Prostate gland (tissue), 2 donors: Measurements from ENCODE around the gene EFCAB8. TPM values are rescaled to one million over a fixed set of nuclear protein-coding genes. Genes with fewer than 3 reads are reported as not detected.

Source experiments
- DNase-seq: peaks from one replicate; pipeline ENCODE4 v3.0.0-alpha.2; 2019; ENCODE audit warnings: low spot score
- H3K27ac ChIP-seq, 2 donors: fragments of 200-600 bp; sonication (generic); 2 replicates each; pipeline ENCODE4 v1.5.1; 2017 to 2019
- H3K27me3 ChIP-seq: fragments of 200-600 bp; sonication (generic); replicated peaks from 2 replicates; pipeline ENCODE4 v1.5.1; 2019; ENCODE audit not compliant: insufficient read depth
- H3K36me3 ChIP-seq, 2 donors: fragments of 200-600 bp; sonication (generic); 1 replicate in 1 of 2; 2 replicates in 1 of 2; pipeline versions ENCODE4 v1.5.1 to v1.8.1; 2017 to 2019
- H3K4me1 ChIP-seq: fragments of 200-600 bp; sonication (generic); replicated peaks from 2 replicates; pipeline ENCODE4 v1.5.1; 2019
- H3K4me3 ChIP-seq, 2 donors: fragments of 200-600 bp; sonication (generic); 2 replicates each; pipeline ENCODE4 v1.5.1; 2017 to 2019
- H3K9me3 ChIP-seq: fragments of 200-600 bp; sonication (generic); 2 replicates; pipeline ENCODE4 v1.5.1; 2017
- POLR2A ChIP-seq: fragments of 450-650 bp; IDR thresholded peaks from one replicate; pipeline ENCODE4 v1.6.1; 2016; ENCODE audit warnings: antibody characterized with exemption, mild to moderate bottlenecking
- POLR2AphosphoS5 ChIP-seq: sonication (generic); formaldehyde crosslinking; IDR thresholded peaks from one replicate; pipeline ENCODE4 v1.6.1; 2017; ENCODE audit warnings: antibody characterized with exemption
- WGBS: methylation state at CpG from one replicate; pipeline ENCODE4 v1.1.5; 2018; 5-methylcytosine and 5-hydroxymethylcytosine counted together
- intact Hi-C: fragments of 100-400 bp; cut with DNase I; formaldehyde crosslinking; loops from one replicate; pipeline ENCODE4 v1.14.2; 2022
- total RNA-seq, 2 donors: library from RNA; depleted of rRNA; stranded (reverse); fragments of >200 nt; gene quantifications; one replicate each; pipeline ENCODE4 v1.1.0, GENCODE V29; 2016
- TF ChIP-seq, protein P1 (sequence below), 4 experiments: fragments of 200-600 bp in 2 of 4; fragments of 450-650 bp in 2 of 4; sonication (generic) in 2 of 4; IDR thresholded peaks; 1 replicate in 3 of 4; 2 replicates in 1 of 4; pipeline ENCODE4 v1.5.1; 2016 to 2019; ENCODE audit warnings: antibody characterized with exemption in 4 of 4, mild to moderate bottlenecking in 2 of 4, moderate library complexity in 2 of 4

Gene EFCAB8
- total RNA-seq, 2 donors from 2014 or later, result 0.87 to 1.8 TPM

DNA sequence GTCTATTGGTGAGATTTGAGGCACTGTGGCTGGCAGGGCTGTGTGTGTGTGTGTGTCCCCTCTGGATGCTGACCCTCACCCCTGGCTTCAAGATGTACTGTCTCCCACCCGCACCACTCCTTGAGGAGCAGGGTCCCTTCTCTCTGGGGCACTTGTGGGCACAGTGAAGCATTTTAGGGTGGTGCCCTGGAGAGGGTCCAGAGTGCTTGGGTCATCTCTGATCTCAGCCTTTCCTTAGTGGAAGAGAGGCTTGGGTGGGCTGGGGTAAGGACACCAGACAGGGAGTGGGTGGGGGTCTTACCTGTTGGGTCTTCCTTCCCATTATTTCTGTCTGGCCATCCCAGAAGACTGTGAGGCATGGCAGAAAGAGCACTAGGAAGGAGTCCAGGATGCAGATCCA, 66.1 kb downstream of the EFCAB8 start:
- intact Hi-C loops, result no loop called here
- Histone ChIP-seq H3K36me3 (no peaks in the 10 kb centered on the region), H3K4me1 (no peaks in the 10 kb centered on the region), H3K27me3 (no peaks in the 10 kb centered on the region), H3K4me3 (no peak overlapping the region), H3K27ac (no peak overlapping the region), H3K9me3 (no peaks in the 10 kb centered on the region)
- no peak for TF ChIP-seq POLR2A
- TF ChIP-seq POLR2AphosphoS5, result no peak
- TF ChIP-seq, protein P1, sequence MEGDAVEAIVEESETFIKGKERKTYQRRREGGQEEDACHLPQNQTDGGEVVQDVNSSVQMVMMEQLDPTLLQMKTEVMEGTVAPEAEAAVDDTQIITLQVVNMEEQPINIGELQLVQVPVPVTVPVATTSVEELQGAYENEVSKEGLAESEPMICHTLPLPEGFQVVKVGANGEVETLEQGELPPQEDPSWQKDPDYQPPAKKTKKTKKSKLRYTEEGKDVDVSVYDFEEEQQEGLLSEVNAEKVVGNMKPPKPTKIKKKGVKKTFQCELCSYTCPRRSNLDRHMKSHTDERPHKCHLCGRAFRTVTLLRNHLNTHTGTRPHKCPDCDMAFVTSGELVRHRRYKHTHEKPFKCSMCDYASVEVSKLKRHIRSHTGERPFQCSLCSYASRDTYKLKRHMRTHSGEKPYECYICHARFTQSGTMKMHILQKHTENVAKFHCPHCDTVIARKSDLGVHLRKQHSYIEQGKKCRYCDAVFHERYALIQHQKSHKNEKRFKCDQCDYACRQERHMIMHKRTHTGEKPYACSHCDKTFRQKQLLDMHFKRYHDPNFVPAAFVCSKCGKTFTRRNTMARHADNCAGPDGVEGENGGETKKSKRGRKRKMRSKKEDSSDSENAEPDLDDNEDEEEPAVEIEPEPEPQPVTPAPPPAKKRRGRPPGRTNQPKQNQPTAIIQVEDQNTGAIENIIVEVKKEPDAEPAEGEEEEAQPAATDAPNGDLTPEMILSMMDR (IDR thresholded peaks at IDR 0.05), result no peak
- no peak for DNase-seq
- WGBS, result 83% methylated on average over 1 of the region's 1 CpG

DNA sequence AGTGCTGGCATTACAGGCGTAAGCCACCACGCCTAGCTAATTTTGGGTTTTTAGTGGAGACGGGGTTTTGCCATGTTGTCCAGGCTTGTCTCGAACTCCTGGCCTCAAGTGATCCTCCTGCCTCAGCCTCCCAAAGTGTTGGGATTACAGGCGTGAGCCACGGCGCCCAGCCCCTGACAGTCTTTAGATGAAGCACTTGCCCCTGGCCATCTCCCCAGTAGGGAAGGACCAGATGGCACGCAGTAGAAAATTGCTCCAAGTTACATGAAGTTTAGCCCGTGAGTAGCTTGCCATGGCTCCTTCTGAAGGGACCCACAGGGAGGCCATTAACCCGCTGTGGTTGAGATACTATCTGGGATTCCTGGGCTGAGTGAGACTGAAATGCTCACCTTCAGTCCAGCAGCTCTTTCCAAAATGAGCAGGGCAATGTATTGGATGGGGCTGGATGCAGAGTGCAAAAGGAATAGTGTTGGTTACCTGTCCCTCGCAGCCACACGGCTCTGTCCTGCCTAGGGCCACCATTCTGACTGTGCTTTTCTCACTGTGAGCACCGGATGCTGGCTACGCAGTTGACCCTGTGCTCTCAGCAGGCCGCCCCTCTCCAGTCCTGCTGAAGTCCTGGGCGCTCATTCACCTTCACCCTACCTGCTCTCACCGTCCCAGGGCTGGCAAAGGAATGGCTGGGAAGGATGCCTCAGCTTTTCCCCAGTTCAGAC, 66.9 kb downstream of the EFCAB8 start:
- no peaks in the 10 kb centered on the region for H3K4me1 ChIP-seq
- no peak overlapping the region for H3K27ac ChIP-seq
- H3K4me3 ChIP-seq, result no peak overlapping the region
- no peak for TF ChIP-seq POLR2AphosphoS5
- no peak for TF ChIP-seq POLR2A
- TF ChIP-seq, protein P1 (IDR thresholded peaks at IDR 0.05), result no peak
- WGBS, result 79% methylated on average over 17 of the region's 17 CpGs
- H3K36me3 ChIP-seq, result no peaks in the 10 kb centered on the region
- H3K27me3 ChIP-seq, result no peaks in the 10 kb centered on the region
- no peak for DNase-seq
- intact Hi-C loops, result no loop called here
- H3K9me3 ChIP-seq, result no peaks in the 10 kb centered on the region

DNA sequence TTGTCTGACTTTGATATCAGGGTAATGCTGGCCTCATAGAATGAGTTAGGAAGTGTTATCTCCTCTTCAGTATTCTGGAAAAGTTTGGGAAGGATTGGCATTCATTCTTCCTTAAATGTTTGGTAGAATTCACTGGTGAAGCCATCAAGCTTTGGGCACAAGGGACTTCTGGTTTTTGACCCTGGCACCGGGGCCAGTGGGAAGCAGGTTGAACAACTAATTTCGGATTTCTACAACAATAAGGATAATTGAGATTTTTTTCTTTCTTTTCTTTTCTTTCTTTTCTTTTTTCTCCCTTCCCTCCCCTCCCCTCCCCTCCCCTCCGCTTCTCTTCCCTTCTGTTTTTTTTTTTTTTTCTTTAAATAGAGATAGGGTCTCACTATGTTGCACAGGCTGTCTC, 70.4 kb downstream of the EFCAB8 start:
- DNase-seq, result no peak
- no peak overlapping the region for H3K4me3 ChIP-seq
- no peak overlapping the region for H3K27ac ChIP-seq
- no peaks in the 10 kb centered on the region for H3K9me3 ChIP-seq
- H3K27me3 ChIP-seq, result no peaks in the 10 kb centered on the region
- H3K36me3 ChIP-seq, result no peaks in the 10 kb centered on the region
- 84% methylated on average over 3 of the region's 3 CpGs for WGBS
- intact Hi-C loops, result no loop called here
- no peak for TF ChIP-seq POLR2A
- TF ChIP-seq, protein P1 (IDR thresholded peaks at IDR 0.05), result no peak
- H3K4me1 ChIP-seq, result no peaks in the 10 kb centered on the region

DNA sequence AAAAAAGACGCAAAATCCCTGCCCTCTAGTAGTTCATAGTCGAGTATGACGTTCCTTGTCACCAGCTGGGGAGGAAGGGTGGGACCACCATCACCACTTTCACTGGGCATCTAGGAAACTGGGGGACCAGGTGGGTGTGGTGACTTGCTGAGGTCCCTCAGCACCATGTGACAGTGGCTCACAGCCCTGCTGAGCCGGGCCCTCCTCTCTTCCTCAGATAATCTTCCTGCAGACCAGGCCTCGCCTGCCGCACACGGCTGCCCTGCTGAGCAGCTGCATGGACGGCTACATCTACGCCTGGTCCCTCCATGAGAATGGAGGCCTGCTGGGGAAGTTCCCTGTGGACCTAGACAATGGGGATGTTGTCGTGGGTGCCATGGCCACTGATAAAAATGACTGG, 71.5 kb downstream of the EFCAB8 start:
- intact Hi-C loops, result no loop called here
- Histone ChIP-seq H3K36me3 (no peaks in the 10 kb centered on the region), H3K4me3 (no peak overlapping the region), H3K9me3 (no peaks in the 10 kb centered on the region), H3K4me1 (no peaks in the 10 kb centered on the region), H3K27me3 (no peaks in the 10 kb centered on the region), H3K27ac (no peak overlapping the region)
- WGBS, result 85% methylated on average over 10 of the region's 10 CpGs
- TF ChIP-seq POLR2AphosphoS5, result no peak
- TF ChIP-seq, protein P1 (IDR thresholded peaks at IDR 0.05), result no peak
- no peak for TF ChIP-seq POLR2A
- DNase-seq, result no peak

DNA sequence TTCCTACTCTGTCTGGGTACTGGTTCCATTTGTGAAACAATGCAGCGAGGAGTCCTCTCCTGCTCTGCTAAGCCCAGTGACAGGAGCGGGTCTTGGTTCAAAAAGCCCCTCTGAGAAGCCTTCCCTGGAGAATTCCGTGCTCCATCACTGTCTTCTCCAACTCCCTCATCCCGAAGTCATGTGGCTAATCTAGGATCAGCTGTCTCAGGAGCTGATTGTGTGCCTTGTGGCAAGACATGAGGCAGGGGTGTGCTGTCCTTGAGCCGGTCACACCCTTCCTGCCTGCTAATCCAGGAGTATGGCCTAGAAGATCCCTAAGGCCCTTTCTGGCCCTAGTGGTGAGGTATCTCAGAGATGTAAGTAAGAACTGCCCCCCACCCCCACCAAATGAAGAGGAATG, 72.0 kb downstream of the EFCAB8 start:
- TF ChIP-seq, protein P1 (IDR thresholded peaks at IDR 0.05), result no peak
- TF ChIP-seq POLR2A, result no peak
- TF ChIP-seq POLR2AphosphoS5, result no peak
- DNase-seq, result no peak
- Histone ChIP-seq H3K27me3 (no peaks in the 10 kb centered on the region), H3K36me3 (no peaks in the 10 kb centered on the region), H3K9me3 (no peaks in the 10 kb centered on the region), H3K4me1 (no peaks in the 10 kb centered on the region), H3K4me3 (no peak overlapping the region), H3K27ac (no peak overlapping the region)
- intact Hi-C loops, result no loop called here
- 68% methylated on average over 5 of the region's 5 CpGs for WGBS
